ENCODE data around the gene TMEM132C. TPM values are rescaled to one million over a fixed set of nuclear protein-coding genes. Genes with fewer than 3 reads are reported as not detected.

Gene TMEM132C
- total RNA-seq, 1 donor: not detected

DNA sequence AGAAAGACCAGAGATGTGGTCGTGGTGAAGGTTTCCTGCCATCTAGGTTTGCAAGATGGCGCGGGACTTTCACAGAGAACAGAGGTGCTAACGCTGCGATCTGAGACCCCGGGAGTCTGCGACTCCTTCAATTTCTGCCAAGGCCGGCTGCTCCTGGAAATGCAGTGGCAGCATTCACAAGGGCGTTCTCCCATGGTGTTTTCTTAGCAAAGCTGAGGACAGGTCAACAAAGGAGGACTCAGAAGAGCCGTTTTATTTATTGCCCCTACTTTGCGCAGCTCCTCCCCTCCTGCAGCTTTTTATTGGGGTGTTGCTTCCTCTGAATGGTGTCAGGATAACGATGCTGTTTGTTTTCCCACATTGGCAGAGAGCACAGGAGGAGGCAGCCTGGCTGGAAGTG, 86.3 kb downstream of the TMEM132C start:
- DNase-seq (ENCODE audit: low read depth): no peak
- no peak overlapping the region for H3K4me3 ChIP-seq (ENCODE audit: low read depth, low read length)
- TF ChIP-seq, protein P1, sequence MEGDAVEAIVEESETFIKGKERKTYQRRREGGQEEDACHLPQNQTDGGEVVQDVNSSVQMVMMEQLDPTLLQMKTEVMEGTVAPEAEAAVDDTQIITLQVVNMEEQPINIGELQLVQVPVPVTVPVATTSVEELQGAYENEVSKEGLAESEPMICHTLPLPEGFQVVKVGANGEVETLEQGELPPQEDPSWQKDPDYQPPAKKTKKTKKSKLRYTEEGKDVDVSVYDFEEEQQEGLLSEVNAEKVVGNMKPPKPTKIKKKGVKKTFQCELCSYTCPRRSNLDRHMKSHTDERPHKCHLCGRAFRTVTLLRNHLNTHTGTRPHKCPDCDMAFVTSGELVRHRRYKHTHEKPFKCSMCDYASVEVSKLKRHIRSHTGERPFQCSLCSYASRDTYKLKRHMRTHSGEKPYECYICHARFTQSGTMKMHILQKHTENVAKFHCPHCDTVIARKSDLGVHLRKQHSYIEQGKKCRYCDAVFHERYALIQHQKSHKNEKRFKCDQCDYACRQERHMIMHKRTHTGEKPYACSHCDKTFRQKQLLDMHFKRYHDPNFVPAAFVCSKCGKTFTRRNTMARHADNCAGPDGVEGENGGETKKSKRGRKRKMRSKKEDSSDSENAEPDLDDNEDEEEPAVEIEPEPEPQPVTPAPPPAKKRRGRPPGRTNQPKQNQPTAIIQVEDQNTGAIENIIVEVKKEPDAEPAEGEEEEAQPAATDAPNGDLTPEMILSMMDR (IDR thresholded peaks at IDR 0.05; ENCODE audit: insufficient read depth, low read depth, low read length): no peak

DNA sequence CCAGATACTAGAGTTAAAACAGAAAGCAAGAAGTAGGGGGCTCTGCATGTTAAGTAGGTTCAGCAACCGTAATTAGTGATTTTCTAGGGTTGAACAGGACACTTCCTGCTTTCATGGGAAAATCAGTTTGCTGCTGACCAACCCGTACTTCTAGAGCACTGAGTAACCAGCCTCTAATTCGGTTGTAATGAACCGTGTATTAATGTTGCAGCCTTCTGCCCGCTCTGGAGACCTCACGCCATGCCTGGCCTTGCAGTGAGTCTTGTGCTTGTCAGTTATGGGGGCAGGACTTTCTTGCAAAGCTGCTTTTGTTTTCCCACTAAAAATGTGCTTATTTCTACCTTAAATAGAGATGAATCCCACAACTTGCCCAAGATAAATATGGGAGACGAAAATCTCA, 89.6 kb downstream of the TMEM132C start:
- no peak overlapping the region for H3K4me3 ChIP-seq (ENCODE audit: low read depth, low read length)
- no peak for DNase-seq (ENCODE audit: low read depth)
- TF ChIP-seq, protein P1 (IDR thresholded peaks at IDR 0.05; ENCODE audit: insufficient read depth, low read depth, low read length): no peak

DNA sequence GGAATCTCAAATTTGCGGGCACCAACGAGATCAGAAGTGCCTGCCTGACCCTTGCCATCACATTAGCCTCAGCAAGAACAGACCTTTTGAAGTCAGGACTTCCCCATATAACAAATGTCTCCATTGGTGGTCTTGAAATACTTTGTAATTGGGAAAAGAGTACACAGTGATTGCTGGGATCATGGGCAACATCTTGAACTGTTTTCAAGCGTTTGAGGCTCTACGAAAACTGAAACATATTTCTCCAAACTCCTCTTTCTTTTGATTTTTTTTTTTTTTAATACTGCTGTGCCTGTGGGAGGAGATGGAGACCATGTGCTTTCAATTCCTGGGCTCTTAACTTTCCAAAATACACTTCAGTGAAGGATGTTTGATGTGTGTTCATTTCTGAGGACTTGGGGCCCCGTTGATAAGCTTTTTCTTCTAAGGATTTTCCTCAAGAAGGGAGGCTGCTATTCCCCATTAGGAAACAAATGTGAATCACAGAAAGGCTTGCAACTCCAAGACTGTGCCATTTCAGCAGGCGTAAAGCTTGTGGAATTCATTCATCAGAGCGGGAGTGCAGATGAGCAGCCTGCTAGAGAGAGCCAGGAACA, 94.5 kb downstream of the TMEM132C start:
- TF ChIP-seq, protein P1 (IDR thresholded peaks at IDR 0.05; ENCODE audit: insufficient read depth, low read depth, low read length): no peak
- no peak for DNase-seq (ENCODE audit: low read depth)

DNA sequence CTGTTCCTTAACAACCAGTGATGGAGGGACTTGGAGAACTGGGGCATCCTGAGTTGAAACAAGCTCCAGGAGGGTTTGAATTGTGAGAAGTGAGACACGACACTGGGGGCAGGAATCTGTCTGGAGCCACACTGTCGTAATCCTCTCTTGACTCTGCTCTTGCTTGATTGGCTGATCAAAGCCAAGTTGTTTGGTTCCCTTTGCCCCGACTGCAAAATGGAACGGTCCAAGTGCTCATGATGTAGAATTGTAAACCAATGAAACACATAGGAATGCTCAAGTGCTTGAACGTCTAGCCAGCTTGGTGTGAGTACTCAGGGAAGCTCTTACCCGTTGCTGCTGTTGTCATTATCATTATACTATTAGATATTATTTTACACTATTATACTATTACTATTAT, 98.1 kb downstream of the TMEM132C start:
- TF ChIP-seq, protein P1 (IDR thresholded peaks at IDR 0.05; ENCODE audit: insufficient read depth, low read depth, low read length): no peak
- H3K4me3 ChIP-seq (ENCODE audit: low read depth, low read length): no peak overlapping the region
- no peak for DNase-seq (ENCODE audit: low read depth)

More for the DNA sequence above, 94.5 kb downstream of the TMEM132C start:
- H3K4me3 ChIP-seq (ENCODE audit: low read depth, low read length): no peak overlapping the region

DNA sequence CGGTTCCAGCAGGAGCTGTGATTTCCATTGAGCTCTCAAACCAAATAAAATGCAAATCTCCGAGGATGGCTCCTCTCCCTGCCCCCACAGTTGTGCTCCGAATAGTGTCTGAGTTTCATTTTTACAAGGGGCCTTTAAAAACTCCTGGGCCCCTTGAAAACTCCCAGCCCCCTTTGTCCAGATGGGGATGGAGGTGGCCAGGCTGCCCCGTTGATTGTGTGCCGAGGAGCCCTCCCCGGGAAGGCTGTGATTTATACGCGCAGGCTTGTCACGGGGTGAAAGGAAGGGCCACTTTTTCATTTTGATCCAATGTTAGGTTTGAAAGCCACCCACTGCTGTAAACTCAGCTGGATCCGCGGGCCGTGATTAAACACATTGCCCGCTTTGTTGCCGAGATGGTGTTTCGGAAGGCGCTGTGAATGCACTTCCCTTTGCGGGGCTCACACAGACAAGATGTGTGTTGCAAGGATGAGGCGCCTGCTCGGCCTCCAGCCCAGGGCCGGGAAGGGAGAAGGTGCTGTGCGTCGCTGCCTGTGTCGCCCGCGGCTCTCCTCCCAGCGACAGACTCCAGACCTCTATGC, 98.8 kb downstream of the TMEM132C start:
- H3K4me3 ChIP-seq (ENCODE audit: low read depth, low read length): no peak overlapping the region
- DNase-seq (ENCODE audit: low read depth): no peak
- TF ChIP-seq, protein P1 (IDR thresholded peaks at IDR 0.05; ENCODE audit: insufficient read depth, low read depth, low read length): no peak

DNA sequence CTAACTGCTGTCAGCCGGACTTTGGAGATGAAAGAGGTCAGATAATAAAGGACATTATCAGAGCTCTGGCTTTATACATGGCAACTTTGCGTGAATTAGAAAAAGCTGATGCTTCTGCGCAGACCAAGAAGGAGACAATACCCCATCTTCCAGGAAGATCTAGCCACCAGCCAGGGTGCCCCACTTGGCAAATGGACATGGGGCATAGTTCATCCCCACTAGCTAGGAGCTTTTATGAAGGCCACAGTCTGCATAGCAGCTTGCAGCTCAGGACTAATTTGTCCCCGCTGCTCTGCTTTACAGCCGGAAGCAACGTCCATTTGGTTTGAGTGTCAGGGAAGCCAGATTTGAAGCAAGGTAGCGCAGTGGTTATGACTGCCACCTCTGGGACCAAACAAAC, 101.0 kb downstream of the TMEM132C start:
- TF ChIP-seq, protein P1 (IDR thresholded peaks at IDR 0.05; ENCODE audit: insufficient read depth, low read depth, low read length): no peak

DNA sequence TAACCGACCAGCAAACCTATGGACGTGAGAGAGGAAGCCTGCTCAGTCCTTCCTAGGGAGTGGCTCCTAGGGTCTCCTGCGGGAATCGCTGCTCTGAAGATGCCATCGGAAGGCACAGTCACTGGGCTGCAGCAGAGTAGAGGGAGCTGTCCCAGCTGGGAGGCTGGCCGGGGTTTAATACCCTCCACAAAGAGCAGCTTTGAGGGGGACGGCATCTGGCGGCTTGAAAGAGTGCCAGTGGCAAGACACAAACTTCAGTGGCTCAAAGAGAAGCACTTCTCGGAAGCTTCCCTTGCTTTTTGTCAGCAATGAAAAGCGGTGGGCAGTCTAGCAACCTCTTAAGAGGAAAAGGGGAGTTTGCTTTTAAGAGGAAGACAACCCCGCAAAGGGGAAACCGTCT, 114.6 kb downstream of the TMEM132C start:
- H3K4me3 ChIP-seq (ENCODE audit: low read depth, low read length): no peak overlapping the region
- TF ChIP-seq, protein P1 (IDR thresholded peaks at IDR 0.05; ENCODE audit: insufficient read depth, low read depth, low read length): no peak
- no peak for DNase-seq (ENCODE audit: low read depth)

More for the DNA sequence above, 101.0 kb downstream of the TMEM132C start:
- H3K4me3 ChIP-seq (ENCODE audit: low read depth, low read length): no peak overlapping the region
- no peak for DNase-seq (ENCODE audit: low read depth)
